ENCODE data around the gene AKAP6. TPM values are rescaled to one million over a fixed set of nuclear protein-coding genes. Genes with fewer than 3 reads are reported as not detected.

Gene AKAP6
- total and polyA plus RNA-seq, 2 of the 8 experiments (the other 6 are each of a cell fraction or from before 2014, with no cell fraction given): 0.09 to 0.89 TPM

GRCh38 chr14:32762886-32763285 lies 433.8 kb downstream of the AKAP6 start:
- Histone ChIP-seq H3K27ac (ENCODE audit: low read depth, low read length) (no peak overlapping the region), H3K14ac (ENCODE audit: insufficient read length) (no peak overlapping the region), H2BK12ac (ENCODE audit: low read depth, low read length) (no peak overlapping the region), H4K20me1 (replicated peaks in 1 of 2; ENCODE audit: control insufficient read depth in 1 of 2, insufficient read depth in 2 of 2, low read length in 2 of 2) (no peaks in the 10 kb centered on the region), H3K4me2 (ENCODE audit: insufficient read depth in 1 of 2, low read depth in 2 of 2, low read length in 2 of 2) (no peak overlapping the region), H3K18ac (ENCODE audit: extremely low read depth, low read length) (no peak overlapping the region), H3K9ac (replicated peaks in 1 of 4; ENCODE audit: extremely low read depth in 1 of 4, low read depth in 3 of 4, low read length in 3 of 4) (no peak overlapping the region), H3K4me1 (replicated peaks in 1 of 4; ENCODE audit: control insufficient read depth in 3 of 4, insufficient read depth in 4 of 4, low read length in 3 of 4) (no peaks in the 10 kb centered on the region), H2BK120ac (replicated peaks; ENCODE audit: low read depth, low read length) (no peak overlapping the region), H2AFZ (ENCODE audit: low read length) (no peak overlapping the region), H2BK5ac (ENCODE audit: low read depth, low read length) (no peak overlapping the region), H3K79me2 (ENCODE audit: control insufficient read depth in 1 of 2, insufficient read depth in 2 of 2, low read length in 2 of 2) (no peaks in the 10 kb centered on the region), H3K23ac (ENCODE audit: insufficient read length) (no peak overlapping the region), H2BK20ac (ENCODE audit: low read length) (no peak overlapping the region), H3K4ac (replicated peaks; ENCODE audit: insufficient read length, low read depth, low read length) (no peak overlapping the region), H3K27me3 (replicated peaks in 1 of 4; ENCODE audit: control insufficient read depth in 3 of 4, extremely low read depth in 1 of 4, insufficient read depth in 3 of 4, low read length in 3 of 4) (no peaks in the 10 kb centered on the region), H3K56ac (replicated peaks; ENCODE audit: insufficient read length, low read depth, low read length) (no peak overlapping the region), H4K91ac (replicated peaks; ENCODE audit: insufficient read length, low read length) (no peak overlapping the region), H3K36me3 (ENCODE audit: control insufficient read depth in 2 of 4, insufficient read depth in 4 of 4, low read length in 3 of 4) (no peaks in the 10 kb centered on the region), H3K23me2 (ENCODE audit: low read depth, low read length) (no peaks in the 10 kb centered on the region), H2AK5ac (ENCODE audit: low read depth, low read length) (no peak overlapping the region), H3K4me3 (ENCODE audit: extremely low read depth in 1 of 4, insufficient read depth in 2 of 4, low read depth in 3 of 4, low read length in 4 of 4) (no peak overlapping the region), H3K79me1 (ENCODE audit: low read depth, low read length) (no peaks in the 10 kb centered on the region), H4K5ac (ENCODE audit: insufficient read length, low read depth, low read length) (no peak overlapping the region), H4K8ac (ENCODE audit: extremely low read depth, insufficient read depth, low read length) (no peak overlapping the region), H3K9me3 (ENCODE audit: insufficient read depth in 2 of 2, low read depth in 1 of 2, low read length in 1 of 2) (no peaks in the 10 kb centered on the region), H2BK15ac (ENCODE audit: low read length) (no peak overlapping the region)
- DNase-seq (ENCODE audit: low read depth in 1 of 2, low spot score in 2 of 2): no peak
- WGBS, 2 experiments (ENCODE audit: extremely low coverage in 1 of 2, insufficient coverage in 1 of 2, insufficient read length in 1 of 2, insufficient replicate concordance in 2 of 2, low coverage in 1 of 2, low lambda C conversion rate in 2 of 2, missing lambda C conversion rate in 1 of 2): 95% methylated on average over 2 of the region's 2 CpGs; no CpG with 5 or more reads in 1 of the 2 experiments
- POLR2A ChIA-PET (ENCODE audit: partially characterized antibody): no interaction called here
- no peak for TF ChIP-seq YY1 (IDR thresholded peaks at IDR 0.05; ENCODE audit: low read depth, low read length)
- no peak for TF ChIP-seq BRCA1 (IDR thresholded peaks at IDR 0.05; ENCODE audit: low read depth, low read length)
- no peak for TF ChIP-seq POLR2AphosphoS5 (IDR thresholded peaks at IDR 0.05; ENCODE audit: low read depth, low read length)
- TF ChIP-seq MAX (IDR thresholded peaks at IDR 0.05): no peak
- TF ChIP-seq CBX5 (IDR thresholded peaks at IDR 0.05; ENCODE audit: low read depth, low read length): no peak
- TF ChIP-seq CEBPB (IDR thresholded peaks at IDR 0.05; ENCODE audit: low read depth, low read length): no peak
- no peak for TF ChIP-seq USF2 (IDR thresholded peaks at IDR 0.05; ENCODE audit: low read length)
- no peak for TF ChIP-seq EGR1 (IDR thresholded peaks at IDR 0.05; ENCODE audit: borderline replicate concordance, low read depth, low read length)
- no peak for TF ChIP-seq MAFK (IDR thresholded peaks at IDR 0.05; ENCODE audit: low read depth, low read length)
- FAIRE-seq: no peak
- CTCF ChIA-PET (ENCODE audit: partially characterized antibody): no interaction called here
